Uterus (tissue), 2 donors: ENCODE results near the gene PPP1R27.

Experiments used
- POLR2A ChIP-seq, 2 donors: fragments of 450-650 bp; IDR thresholded peaks; one replicate each; pipeline ENCODE4 v1.6.1; 2016; ENCODE audit warnings: antibody characterized with exemption in 2 of 2, mild to moderate bottlenecking in 1 of 2, moderate library complexity in 1 of 2
- TF ChIP-seq, protein P1 (sequence below), 4 experiments: fragments of 200-600 bp in 2 of 4; fragments of 450-650 bp in 2 of 4; sonication (generic) in 2 of 4; IDR thresholded peaks; one replicate each; pipeline ENCODE4 v1.5.1; 2016 to 2019; ENCODE audit warnings: antibody characterized with exemption in 4 of 4, mild to moderate bottlenecking in 2 of 4, moderate library complexity in 1 of 4

- TF ChIP-seq POLR2A (IDR thresholded peaks at IDR 0.05): no peak
- TF ChIP-seq, protein P1, sequence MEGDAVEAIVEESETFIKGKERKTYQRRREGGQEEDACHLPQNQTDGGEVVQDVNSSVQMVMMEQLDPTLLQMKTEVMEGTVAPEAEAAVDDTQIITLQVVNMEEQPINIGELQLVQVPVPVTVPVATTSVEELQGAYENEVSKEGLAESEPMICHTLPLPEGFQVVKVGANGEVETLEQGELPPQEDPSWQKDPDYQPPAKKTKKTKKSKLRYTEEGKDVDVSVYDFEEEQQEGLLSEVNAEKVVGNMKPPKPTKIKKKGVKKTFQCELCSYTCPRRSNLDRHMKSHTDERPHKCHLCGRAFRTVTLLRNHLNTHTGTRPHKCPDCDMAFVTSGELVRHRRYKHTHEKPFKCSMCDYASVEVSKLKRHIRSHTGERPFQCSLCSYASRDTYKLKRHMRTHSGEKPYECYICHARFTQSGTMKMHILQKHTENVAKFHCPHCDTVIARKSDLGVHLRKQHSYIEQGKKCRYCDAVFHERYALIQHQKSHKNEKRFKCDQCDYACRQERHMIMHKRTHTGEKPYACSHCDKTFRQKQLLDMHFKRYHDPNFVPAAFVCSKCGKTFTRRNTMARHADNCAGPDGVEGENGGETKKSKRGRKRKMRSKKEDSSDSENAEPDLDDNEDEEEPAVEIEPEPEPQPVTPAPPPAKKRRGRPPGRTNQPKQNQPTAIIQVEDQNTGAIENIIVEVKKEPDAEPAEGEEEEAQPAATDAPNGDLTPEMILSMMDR (IDR thresholded peaks at IDR 0.05): no peak
Observed at GRCh38 chr17:81834831-81835267, at the start of gene PPP1R27.
